Activated CD8-positive, alpha-beta T cell treated with anti-CD3 and anti-CD28 coated beads, Interleukin-2, amount 10 ng/mL, durations not matched to agents 7 days and 5 days (primary cell): ENCODE data around the gene DDX25. TPM values are rescaled to one million over a fixed set of nuclear protein-coding genes. Genes with fewer than 3 reads are reported as not detected.
A peak's percentile ranks its signal among the peaks of the same experiment; 100 is the strongest.
"Not testable (repeated sequence)": the region's sequence is repeated elsewhere in the genome, so short reads cannot be mapped to it uniquely, and the experiment has no call there.

Experiments used
- ATAC-seq: fragments of 150-1000 bp; cut with Tn5 transposase; one replicate; pipeline ENCODE4 v1.10.0; 2021; ENCODE audit warnings: moderate library complexity
- CTCF ChIA-PET: fragments of 350-600 bp; sonication (Branson Sonifier 250); formaldehyde crosslinking; loops from one replicate; lab custom pipeline; 2021; ENCODE audit warnings: antibody characterized with exemption; lab: Charles Lee
- POLR2A ChIA-PET: fragments of 350-600 bp; sonication (Branson Sonifier 250); formaldehyde crosslinking; loops from one replicate; lab custom pipeline; 2021; ENCODE audit warnings: antibody characterized with exemption; lab: Charles Lee
- DNase-seq: peaks from one replicate; pipeline ENCODE4 v3.0.0-alpha.2; 2020
- H3K27ac Mint-ChIP-seq: one replicate; pipeline ENCODE4 v1.8.0; 2021; ENCODE audit warnings: mild to moderate bottlenecking, mixed read lengths
- H3K27me3 Mint-ChIP-seq: one replicate; pipeline ENCODE4 v1.8.0; 2021; ENCODE audit warnings: low read depth, mixed read lengths
- H3K36me3 Mint-ChIP-seq: one replicate; pipeline ENCODE4 v1.8.0; 2021; ENCODE audit warnings: low read depth, mixed read lengths
- H3K4me1 Mint-ChIP-seq: one replicate; pipeline ENCODE4 v1.8.0; 2021; ENCODE audit warnings: low read depth, mixed read lengths
- H3K4me3 Mint-ChIP-seq: one replicate; pipeline ENCODE4 v1.8.0; 2021; ENCODE audit warnings: mild to moderate bottlenecking, mixed read lengths
- H3K9me3 Mint-ChIP-seq: one replicate; pipeline ENCODE4 v1.8.0; 2022; ENCODE audit warnings: mixed read lengths; ENCODE audit not compliant: insufficient read depth
- total RNA-seq, 2 experiments: library from RNA; stranded (reverse); gene quantifications; one replicate each; pipeline ENCODE4 v1.2.3, GENCODE V29; 2021

The DDX25 gene
- total RNA-seq: not detected

DNA sequence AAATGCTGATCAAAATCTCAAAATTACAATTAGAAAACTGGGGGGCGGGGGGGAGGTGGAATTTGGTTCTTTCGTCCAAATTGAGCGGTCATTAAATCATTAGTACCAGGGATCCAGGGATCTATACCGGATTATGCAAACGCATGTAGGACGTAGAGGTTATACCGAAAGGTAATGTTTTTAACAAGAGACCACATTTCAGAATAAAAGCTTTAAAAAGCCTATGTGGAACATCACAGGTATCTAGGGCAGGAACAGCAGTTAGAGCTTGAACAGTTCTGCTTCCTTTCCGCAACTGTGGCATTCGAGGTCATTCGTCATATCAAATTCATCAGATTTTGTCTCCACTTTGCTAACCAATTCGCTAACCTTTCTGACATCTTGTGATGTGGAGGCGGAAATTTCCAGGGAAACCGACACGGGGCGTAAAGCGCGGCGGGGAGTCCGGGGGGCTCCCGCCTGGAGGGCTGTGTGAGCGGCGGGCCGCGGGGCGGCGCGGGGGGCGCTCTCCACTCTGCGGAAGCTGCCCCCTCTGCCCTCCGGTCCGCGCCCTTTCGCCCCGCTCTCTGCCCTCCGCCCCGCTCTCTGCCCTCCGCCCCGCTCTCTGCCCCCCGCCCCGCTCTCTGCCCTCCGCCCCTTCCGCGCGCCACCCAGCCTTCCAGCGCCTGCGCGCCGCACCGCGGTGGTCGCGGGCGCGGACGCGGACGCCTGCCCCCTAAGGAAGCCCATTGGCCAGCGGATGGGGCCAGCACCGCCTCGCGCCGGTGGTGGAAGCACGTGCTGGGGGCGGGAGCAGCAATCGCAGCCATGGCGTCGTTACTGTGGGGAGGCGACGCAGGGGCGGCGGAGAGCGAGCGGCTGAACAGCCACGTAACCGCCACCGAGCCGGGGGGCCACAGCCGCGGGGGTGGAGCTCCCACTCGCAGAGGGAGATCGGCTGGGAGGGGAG, at the start of gene DDX25:
Gene DDX25 (plus strand): TSS at position 798 of the 949 bp plus-strand sequence. CDS start 10 bp downstream, at position 808.
- no peaks in the 10 kb centered on the region for H3K9me3 Mint-ChIP-seq
- CTCF ChIA-PET: interaction anchor here (1.7 to 2.1 kb wide), 2 partner anchors 17 to 290 kb away, joined by 9 to 17 read pairs; partner anchors contain the start of gene HYLS1
- no peak within 1 kb of the TSS for H3K27ac Mint-ChIP-seq
- POLR2A ChIA-PET: interaction anchor here (1.9 kb wide), 1 partner anchor 17 kb away, joined by 37 read pairs; the partner anchor contains the start of gene HYLS1
- peaks cover 16% of the 10 kb centered on the region for H3K27me3 Mint-ChIP-seq
- peaks cover 23% of the 10 kb centered on the region for H3K36me3 Mint-ChIP-seq
- peaks cover 26% of the 10 kb centered on the region for H3K4me1 Mint-ChIP-seq
- DNase-seq (peak; percentile 34), ATAC-seq (peak; percentile 27)
- peak within 1 kb of the TSS; percentile 96 for H3K4me3 Mint-ChIP-seq

DNA sequence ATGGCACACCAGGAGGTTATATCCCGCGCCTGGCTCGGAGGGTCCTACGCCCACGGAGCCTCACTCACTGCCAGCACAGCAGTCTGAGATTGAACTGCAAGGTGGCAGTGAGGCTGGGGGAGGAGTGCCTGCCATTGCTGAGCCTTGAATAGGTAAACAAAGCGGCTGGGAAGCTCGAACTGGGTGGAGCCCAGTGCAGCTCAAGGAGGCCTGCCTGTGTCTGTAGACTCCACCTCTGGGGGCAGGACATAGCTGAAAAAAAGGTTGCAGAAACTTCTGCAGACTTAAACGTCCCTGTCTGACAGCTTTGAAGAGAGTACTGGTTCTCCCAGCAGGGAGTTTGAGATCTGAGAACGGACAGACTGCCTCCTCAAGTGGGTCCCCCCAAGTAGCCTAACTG, 46.6 kb upstream of the DDX25 start:
- H3K36me3 Mint-ChIP-seq, H3K4me3 Mint-ChIP-seq, H3K4me1 Mint-ChIP-seq, H3K27ac Mint-ChIP-seq, POLR2A ChIA-PET, ATAC-seq, CTCF ChIA-PET, DNase-seq, H3K9me3 Mint-ChIP-seq: not testable (repeated sequence)
- H3K27me3 Mint-ChIP-seq: peaks cover 16% of the 10 kb centered on the region

DNA sequence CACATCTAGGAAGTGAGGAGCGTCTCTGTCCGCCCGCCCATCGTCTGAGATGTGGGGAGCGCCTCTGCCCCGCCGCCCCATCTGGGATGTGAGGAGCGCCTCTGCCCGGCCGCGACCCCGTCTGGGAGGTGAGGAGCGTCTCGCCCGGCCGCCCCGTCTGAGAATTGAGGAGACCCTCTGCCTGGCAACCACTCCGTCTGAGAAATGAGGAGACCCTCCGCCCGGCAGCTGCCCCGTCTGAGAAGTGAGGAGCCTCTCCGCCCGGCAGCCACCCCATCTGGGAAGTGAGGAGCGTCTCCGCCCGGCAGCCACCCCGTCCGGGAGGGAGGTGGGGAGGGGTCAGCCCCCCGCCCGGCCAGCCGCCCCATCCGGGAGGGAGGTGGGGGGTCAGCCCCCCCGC, 41.5 kb upstream of the DDX25 start:
- not testable (repeated sequence) for H3K27ac Mint-ChIP-seq

DNA sequence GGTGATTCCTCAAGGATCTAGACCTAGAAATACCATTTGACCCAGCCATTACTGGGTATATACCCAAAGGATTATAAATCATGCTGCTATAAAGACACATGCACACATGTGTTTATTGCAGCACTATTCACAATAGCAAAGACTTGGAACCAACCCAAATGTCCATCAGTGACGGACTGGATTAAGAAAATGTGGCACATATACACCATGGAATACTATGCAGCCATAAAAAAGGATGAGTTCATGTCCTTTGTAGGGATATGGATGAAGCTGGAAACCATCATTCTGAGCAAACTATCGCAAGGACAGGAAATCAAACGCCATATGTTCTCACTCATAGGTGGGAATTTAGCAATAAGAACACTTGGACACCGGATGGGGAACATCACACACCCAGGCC, 39.0 kb upstream of the DDX25 start:
- H3K9me3 Mint-ChIP-seq, H3K36me3 Mint-ChIP-seq, H3K4me1 Mint-ChIP-seq, ATAC-seq, DNase-seq, H3K27ac Mint-ChIP-seq, CTCF ChIA-PET, H3K4me3 Mint-ChIP-seq, H3K27me3 Mint-ChIP-seq, POLR2A ChIA-PET: not testable (repeated sequence)

More for the DNA sequence above, 41.5 kb upstream of the DDX25 start:
- H3K36me3 Mint-ChIP-seq, H3K4me3 Mint-ChIP-seq, H3K9me3 Mint-ChIP-seq, POLR2A ChIA-PET, H3K27me3 Mint-ChIP-seq, H3K4me1 Mint-ChIP-seq, DNase-seq, CTCF ChIA-PET, ATAC-seq: not testable (repeated sequence)

DNA sequence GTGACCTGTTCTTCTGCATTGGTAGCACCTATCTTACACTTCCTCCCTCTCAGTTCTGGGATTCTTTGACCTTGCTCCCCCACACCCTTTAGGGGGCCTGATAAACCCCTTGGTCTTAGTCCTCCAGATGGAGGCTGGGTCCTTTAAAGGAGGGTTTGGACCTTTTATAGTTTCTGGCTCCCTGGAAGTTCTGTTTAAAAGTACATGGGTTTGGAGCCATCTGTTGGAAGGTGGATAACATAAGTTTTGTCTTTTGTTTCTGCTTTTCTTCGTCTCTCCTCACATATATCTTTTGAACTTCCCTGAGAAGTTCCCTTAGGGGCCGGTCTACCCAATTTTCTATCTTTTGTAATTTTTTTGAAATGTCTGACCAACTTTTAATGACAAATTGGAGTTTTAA, 34.8 kb upstream of the DDX25 start:
- Mint-ChIP-seq H3K27me3 (peaks cover 5% of the 10 kb centered on the region), H3K27ac (no peak overlapping the region), H3K4me3 (no peak overlapping the region), H3K36me3 (no peaks in the 10 kb centered on the region), H3K4me1 (no peaks in the 10 kb centered on the region), H3K9me3 (no peaks in the 10 kb centered on the region)
- ChIA-PET POLR2A (no interaction called here), CTCF (no interaction called here)
- no peak for ATAC-seq
- no peak for DNase-seq

DNA sequence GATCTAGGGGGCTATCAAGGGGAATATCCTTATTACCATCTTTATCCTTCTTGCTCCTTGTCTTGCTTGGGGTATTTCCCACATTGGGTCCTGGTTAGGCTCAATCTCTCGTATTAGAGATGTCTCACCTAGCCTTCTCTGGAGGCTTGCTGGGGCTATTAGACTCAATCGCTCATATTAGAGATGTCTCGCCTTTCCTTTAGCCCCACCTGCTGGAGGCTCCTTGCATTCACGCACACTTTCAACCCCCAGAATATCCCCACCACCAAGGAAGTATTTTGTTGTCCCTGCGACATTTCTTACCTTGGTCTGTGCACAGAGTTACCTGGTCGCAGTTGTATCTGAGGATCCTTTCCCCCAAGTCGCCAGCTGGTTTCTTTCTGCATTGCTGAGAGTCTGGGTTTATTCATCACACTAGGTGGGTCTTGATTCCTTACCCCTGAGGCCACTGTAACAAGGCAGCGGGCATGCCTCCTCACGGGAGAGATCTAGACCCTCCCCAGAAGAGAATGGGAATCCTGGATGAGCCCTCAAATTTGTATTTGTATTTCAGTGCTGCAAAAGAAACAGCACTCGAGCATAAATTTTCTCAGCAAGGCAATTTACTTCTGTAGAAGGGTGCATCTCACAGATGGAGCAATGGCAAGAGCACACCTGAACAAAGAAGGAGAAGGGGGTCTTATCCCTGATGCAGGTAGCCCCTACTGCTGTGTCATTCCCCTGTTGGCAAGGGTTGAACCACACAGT, 32.7 kb upstream of the DDX25 start:
- Mint-ChIP-seq H3K4me3 (no peak overlapping the region), H3K4me1 (no peaks in the 10 kb centered on the region), H3K27ac (no peak overlapping the region), H3K27me3 (peaks cover 7% of the 10 kb centered on the region), H3K9me3 (no peaks in the 10 kb centered on the region), H3K36me3 (no peaks in the 10 kb centered on the region)
- DNase-seq: peak; percentile 52
- ATAC-seq: no peak
- CTCF ChIA-PET: no interaction called here
- POLR2A ChIA-PET: no interaction called here

DNA sequence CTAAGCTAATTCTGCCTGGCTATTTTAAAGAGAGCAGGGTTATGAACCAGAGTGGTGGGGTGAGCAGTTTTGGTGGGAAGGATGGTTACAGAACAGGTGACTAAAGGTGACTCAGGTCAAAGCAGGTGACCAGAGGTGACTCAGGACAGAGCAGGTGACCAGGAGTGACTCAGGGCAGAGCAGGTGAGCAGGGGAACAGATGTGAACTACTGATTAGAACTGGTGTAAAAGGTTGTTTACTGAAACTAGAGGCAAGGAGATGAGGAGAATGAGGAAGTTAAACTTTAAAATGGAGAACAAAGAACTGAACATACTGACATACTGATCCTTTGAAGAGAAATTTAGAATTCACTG, 32.2 kb upstream of the DDX25 start:
- peaks cover 7% of the 10 kb centered on the region for H3K27me3 Mint-ChIP-seq
- no peaks in the 10 kb centered on the region for H3K4me1 Mint-ChIP-seq
- H3K4me3 Mint-ChIP-seq: no peak overlapping the region
- CTCF ChIA-PET: no interaction called here
- DNase-seq (no peak), ATAC-seq (no peak)
- no peak overlapping the region for H3K27ac Mint-ChIP-seq
- no peaks in the 10 kb centered on the region for H3K36me3 Mint-ChIP-seq
- H3K9me3 Mint-ChIP-seq: no peaks in the 10 kb centered on the region
- POLR2A ChIA-PET: no interaction called here

DNA sequence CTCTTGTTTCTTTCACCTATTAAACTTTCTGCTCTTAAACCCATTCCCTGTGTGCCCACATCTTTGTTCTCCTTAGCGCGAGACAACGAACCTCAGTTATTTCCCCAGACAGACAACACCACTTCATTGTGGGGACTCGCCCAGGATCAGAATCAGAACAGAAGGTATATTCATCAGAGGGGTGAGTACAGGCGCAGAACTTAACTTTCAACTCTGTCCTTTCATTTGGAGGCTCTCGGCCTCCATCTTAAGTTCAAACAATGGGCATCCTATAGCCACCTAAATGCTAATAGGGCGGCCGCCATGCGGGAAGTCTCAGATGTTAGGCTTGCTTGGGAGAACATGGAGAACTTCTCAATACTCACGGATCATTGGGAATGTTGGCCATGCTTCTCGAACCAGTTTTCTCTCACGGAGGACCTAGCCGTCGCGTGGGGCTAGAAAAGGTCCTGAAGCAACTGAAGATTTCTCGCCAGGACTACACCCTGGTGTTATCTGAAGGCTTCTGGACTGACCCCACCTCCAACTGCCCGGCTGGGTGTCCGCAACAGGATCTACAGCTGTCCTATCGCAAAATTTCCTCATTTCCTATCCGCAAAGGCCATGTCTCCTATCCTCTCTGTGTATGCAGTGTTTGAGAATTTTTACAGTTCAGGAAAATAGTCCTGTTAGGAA, 30.3 kb upstream of the DDX25 start:
- H3K4me3 Mint-ChIP-seq: no peak overlapping the region
- DNase-seq: no peak
- no peak overlapping the region for H3K27ac Mint-ChIP-seq
- POLR2A ChIA-PET: no interaction called here
- peaks cover 13% of the 10 kb centered on the region for H3K27me3 Mint-ChIP-seq
- CTCF ChIA-PET: no interaction called here
- no peaks in the 10 kb centered on the region for H3K36me3 Mint-ChIP-seq
- no peaks in the 10 kb centered on the region for H3K4me1 Mint-ChIP-seq
- no peaks in the 10 kb centered on the region for H3K9me3 Mint-ChIP-seq
- no peak for ATAC-seq

DNA sequence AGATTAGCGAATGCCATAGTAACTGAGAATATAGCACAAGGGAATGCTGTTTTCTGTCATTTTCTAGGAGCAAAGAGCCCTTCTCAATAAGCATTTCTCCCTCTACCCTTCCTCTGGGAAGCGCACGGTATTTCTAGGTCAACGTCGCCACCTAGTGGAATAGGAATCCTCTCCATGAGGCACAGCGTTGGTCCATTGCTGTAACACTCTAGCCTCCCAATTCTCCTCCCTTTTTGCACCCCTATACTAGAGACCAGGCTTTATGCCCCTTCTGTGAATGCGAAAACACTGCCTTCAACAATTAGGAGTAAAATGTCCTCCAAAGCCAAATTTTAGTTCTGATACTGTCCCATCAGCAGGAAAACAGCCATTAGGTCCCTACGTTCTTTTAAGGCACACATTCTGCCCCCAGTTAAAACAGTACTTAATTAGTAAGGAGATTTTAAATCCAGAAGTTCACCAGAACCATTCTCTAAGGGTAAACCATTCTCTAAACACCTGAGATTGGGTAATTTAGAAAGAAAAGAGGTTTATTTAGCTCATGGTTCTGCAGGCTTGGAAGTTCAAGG, 29.7 kb upstream of the DDX25 start:
- H3K27me3 Mint-ChIP-seq: peaks cover 13% of the 10 kb centered on the region
- DNase-seq (peak; percentile 63), ATAC-seq (peak; percentile 80)
- POLR2A ChIA-PET: no interaction called here
- H3K4me3 Mint-ChIP-seq: no peak overlapping the region
- no peaks in the 10 kb centered on the region for H3K36me3 Mint-ChIP-seq
- H3K4me1 Mint-ChIP-seq: no peaks in the 10 kb centered on the region
- H3K27ac Mint-ChIP-seq: no peak overlapping the region
- no peaks in the 10 kb centered on the region for H3K9me3 Mint-ChIP-seq
- CTCF ChIA-PET: interaction anchor here (1.0 to 1.2 kb wide), 2 partner anchors 151 to 445 kb away, joined by 4 read pairs; no protein-coding TSS in a partner anchor

DNA sequence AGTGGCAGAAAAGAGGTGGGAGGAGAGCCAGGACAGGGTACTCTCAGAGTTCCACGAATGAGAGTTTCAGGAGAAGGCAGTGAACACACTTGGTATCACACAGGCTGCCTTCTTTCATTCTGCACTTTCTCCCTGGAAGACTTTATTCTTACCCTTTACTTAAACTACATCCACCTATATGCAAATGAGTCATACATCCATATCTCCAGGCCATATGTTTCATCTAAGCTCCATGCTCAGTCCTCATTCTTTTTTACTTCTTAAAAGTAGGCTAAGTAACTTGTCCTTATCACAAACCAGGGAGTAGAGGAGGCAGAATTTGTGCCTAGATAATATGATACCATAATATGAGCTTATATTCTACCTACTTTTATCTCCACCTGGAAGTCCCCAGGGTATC, 23.0 kb upstream of the DDX25 start:
- H3K4me3 Mint-ChIP-seq: no peak overlapping the region
- no peak overlapping the region for H3K27ac Mint-ChIP-seq
- ChIA-PET POLR2A (no interaction called here), CTCF (interaction anchor here (1.2 kb wide), 1 partner anchor 11 kb away, joined by 3 read pairs; no protein-coding TSS in a partner anchor)
- no peaks in the 10 kb centered on the region for H3K9me3 Mint-ChIP-seq
- DNase-seq (no peak), ATAC-seq (no peak)
- H3K27me3 Mint-ChIP-seq: peaks cover 25% of the 10 kb centered on the region
- H3K4me1 Mint-ChIP-seq: peaks cover 4% of the 10 kb centered on the region
- H3K36me3 Mint-ChIP-seq: no peaks in the 10 kb centered on the region

DNA sequence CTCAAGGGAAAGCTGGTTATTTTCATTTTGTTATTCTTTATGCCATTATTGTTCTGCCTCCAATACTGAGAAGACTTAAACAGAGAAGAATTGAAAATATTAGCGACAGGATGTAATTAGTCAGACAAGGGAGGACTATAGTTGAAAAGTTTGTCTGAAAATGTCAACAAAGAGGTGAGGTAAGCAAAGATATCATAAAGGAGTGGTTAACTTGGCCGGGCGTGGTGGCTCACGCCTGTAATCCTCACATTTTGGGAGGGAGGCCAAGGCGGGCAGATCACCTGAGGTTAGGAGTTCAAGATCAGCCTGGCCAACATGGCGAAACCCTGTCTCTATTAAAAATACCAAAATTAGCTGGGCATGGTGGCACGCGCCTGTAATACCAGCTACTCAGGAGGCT, 20.9 kb upstream of the DDX25 start:
- Mint-ChIP-seq H3K9me3 (no peaks in the 10 kb centered on the region), H3K36me3 (peaks cover 6% of the 10 kb centered on the region), H3K4me1 (peaks cover 18% of the 10 kb centered on the region), H3K4me3 (no peak overlapping the region), H3K27ac (no peak overlapping the region), H3K27me3 (peaks cover 21% of the 10 kb centered on the region)
- DNase-seq (no peak), ATAC-seq (no peak)
- ChIA-PET POLR2A (no interaction called here), CTCF (no interaction called here)
